Psoas muscle (tissue), 8 donors: ENCODE measurements around the gene WBP1L. TPM values are rescaled to one million over a fixed set of nuclear protein-coding genes. Genes with fewer than 3 reads are reported as not detected.
"Not testable (repeated sequence)": the region's sequence is repeated elsewhere in the genome, so short reads cannot be mapped to it uniquely, and the experiment has no call there.

Source experiments
- ATAC-seq, 4 donors: fragments of 200-7000 bp; cut with Tn5 transposase; one replicate each; pipeline ENCODE4 v1.9.1; 2020; ENCODE audit warnings: moderate library complexity in 3 of 4, mild to moderate bottlenecking in 2 of 4
- DNase-seq, 2 donors: peaks; one replicate each; pipeline ENCODE4 v3.0.0-alpha.2; 2020
- H3K27ac ChIP-seq: fragments of 200-600 bp; one replicate; pipeline ENCODE4 v1.8.0; 2022
- H3K27me3 ChIP-seq, 3 donors: fragments of 200-600 bp in 1 of 3; one replicate each; pipeline versions ENCODE4 v1.6.1 to v1.8.0; 2013 to 2022; ENCODE audit warnings: low read length in 2 of 3, mild to moderate bottlenecking in 2 of 3, moderate library complexity in 1 of 3; ENCODE audit not compliant: insufficient read depth in 3 of 3
- H3K36me3 ChIP-seq, 2 donors: fragments of 200-600 bp in 1 of 2; one replicate each; pipeline versions ENCODE4 v1.6.1 to v1.8.0; 2013 to 2022; ENCODE audit warnings: low read depth in 1 of 2, mild to moderate bottlenecking in 1 of 2, moderate library complexity in 1 of 2; ENCODE audit not compliant: insufficient read depth in 1 of 2
- H3K4me1 ChIP-seq: fragments of 200-600 bp; one replicate; pipeline ENCODE4 v1.8.0; 2022
- H3K4me3 ChIP-seq: fragments of 200-600 bp; one replicate; pipeline ENCODE4 v1.8.0; 2022; ENCODE audit warnings: mild to moderate bottlenecking
- H3K9me3 ChIP-seq: fragments of 200-600 bp; one replicate; pipeline ENCODE4 v1.8.0; 2022
- CTCF ChIP-seq: fragments of 200-600 bp; IDR thresholded peaks from one replicate; pipeline ENCODE4 v1.8.0; 2022; ENCODE audit warnings: antibody characterized with exemption
- WGBS, 3 donors: extraction: QIAGEN DNeasy Blood & Tissue Kit; methylation state at CpG; one replicate each; pipeline versions ENCODE4 v1.1.6 to v1.1.7; 2013; 5-methylcytosine and 5-hydroxymethylcytosine counted together
- intact Hi-C, 2 donors: fragments of 100-400 bp; cut with DNase I; formaldehyde crosslinking; loops; one replicate each; pipeline versions ENCODE4 v1.11.0 to v1.14.2; 2022
- polyA plus RNA-seq, 3 donors: library from polyadenylated mRNA; stranded (reverse); fragments of 200-250 nt; gene quantifications; one replicate each; pipeline ENCODE4 v1.2.3, GENCODE V29; 2013
- total RNA-seq, 4 donors: library from RNA; stranded (reverse); fragmentation: NEBNext Ultra II Directional in 2 of 4; extraction: Animal tissue kit (Norgen Biotek cat#: 25700) in 2 of 4; gene quantifications; one replicate each; pipeline versions ENCODE4 v1.2.1 to v1.2.4, GENCODE V29; 2021 to 2023
- donor health status: healthy with polysubstance abuse.
- donor health status: DM: no; HTN: no; CAD: no; lungs with moderate emphysema.
- donor health status: Bipolar disorder and iron deficiency.
- donor health status: healthy.
- donor health status: DM: yes; HTN: yes; CAD: no.
- donor health status: DM: no; HTN: no; CAD: no.
- donor health status: DM: no; HTN: no; CAD: no.
- donor health status: DM: yes; HTN: yes; CAD: no.

WBP1L gene
- total and polyA plus RNA-seq, 7 donors = 26.4 to 77.2 (median 54.1) TPM

GRCh38 chr10:102735065-102735562 lies 8.6 kb upstream of the WBP1L start:
- H3K4me3 ChIP-seq = no peak overlapping the region
- no peaks in the 10 kb centered on the region for H3K4me1 ChIP-seq
- peak; percentile 48 to 63 for DNase-seq
- 67 to 71% (median 71%) methylated on average over 9 of the region's 9 CpGs for WGBS, 3 donors
- peaks cover 4 to 41% of the 10 kb centered on the region in 2 donors for H3K36me3 ChIP-seq
- intact Hi-C loops = no loop called here
- no peaks in the 10 kb centered on the region for H3K9me3 ChIP-seq
- H3K27me3 ChIP-seq = no peaks in the 10 kb centered on the region
- no peak overlapping the region for H3K27ac ChIP-seq
- peak in 3 of 4 donors; percentile 45 to 53 (median 46) for ATAC-seq
- TF ChIP-seq CTCF = no peak

GRCh38 chr10:102738692-102739121 lies 5.0 kb upstream of the WBP1L start:
- no peak for DNase-seq
- ATAC-seq = no peak
- Histone ChIP-seq H3K4me1 (no peaks in the 10 kb centered on the region), H3K27ac (no peak overlapping the region), H3K36me3 (peaks cover 0 to 20% of the 10 kb centered on the region in 2 donors), H3K27me3 (no peaks in the 10 kb centered on the region), H3K4me3 (no peak overlapping the region), H3K9me3 (no peaks in the 10 kb centered on the region)
- no peak for TF ChIP-seq CTCF
- intact Hi-C loops = no loop called here

- Histone ChIP-seq H3K4me1 (peaks cover 6% of the 10 kb centered on the region), H3K27me3 (no peaks in the 10 kb centered on the region), H3K9me3 (no peaks in the 10 kb centered on the region), H3K4me3 (no peak overlapping the region), H3K36me3 (peaks cover 0 to 11% of the 10 kb centered on the region in 2 donors), H3K27ac (no peak overlapping the region)
- TF ChIP-seq CTCF = no peak
- ATAC-seq = no peak
- no peak for DNase-seq
- WGBS, 3 donors = 71 to 82% (median 72%) methylated on average over 2 of the region's 2 CpGs
- intact Hi-C loops = loop anchor here in 1 of 2 donors (1.0 to 5.0 kb wide), 3 partner anchors 27 to 77 kb away; no protein-coding TSS in a partner anchor
Observed at GRCh38 chr10:102740229-102740628, 3.5 kb upstream of the WBP1L start.

- no peak for DNase-seq
- intact Hi-C loops = loop anchor here in 1 of 2 donors (5.0 kb wide), 2 partner anchors 61 to 76 kb away; no protein-coding TSS in a partner anchor
- no peak for TF ChIP-seq CTCF
- Histone ChIP-seq H3K27me3 (no peaks in the 10 kb centered on the region), H3K4me3 (no peak overlapping the region), H3K4me1 (peaks cover 14% of the 10 kb centered on the region), H3K36me3 (peaks cover 0 to 11% of the 10 kb centered on the region in 2 donors), H3K9me3 (no peaks in the 10 kb centered on the region), H3K27ac (no peak overlapping the region)
- no peak for ATAC-seq
- WGBS, 3 donors = 64 to 78% (median 64%) methylated on average over 2 of the region's 2 CpGs
Observed at GRCh38 chr10:102741726-102742237, 2.0 kb upstream of the WBP1L start.

GRCh38 chr10:102742313-102742712 lies 1.4 kb upstream of the WBP1L start:
- H3K36me3 ChIP-seq, ATAC-seq, H3K27ac ChIP-seq, H3K9me3 ChIP-seq, H3K27me3 ChIP-seq, DNase-seq, H3K4me3 ChIP-seq: not testable (repeated sequence)
- WGBS, 3 donors = 80 to 82% (median 80%) methylated on average over 5 of the region's 5 CpGs
- H3K4me1 ChIP-seq = peaks cover 14% of the 10 kb centered on the region
- intact Hi-C loops = loop anchor here in 1 of 2 donors (5.0 kb wide), 2 partner anchors 60 to 75 kb away; no protein-coding TSS in a partner anchor
